DMS53 treated with DMSO at 0.1 percent for 48 hours (cell line): ENCODE data around the gene PHTF2.

Source experiments
- DNase-seq: peaks from one replicate; lab custom pipeline; 2025; ENCODE audit not compliant: unreplicated experiment; lab: John Stamatoyannopoulos, UW

PHTF2 gene

GRCh38 chr7:77791956-77792355 lies 6.6 kb upstream of the PHTF2 start:
- DNase-seq, result no peak

- DNase-seq, result no peak
These were observed 4.6 kb upstream of the PHTF2 start for GRCh38 chr7:77794000-77794399.

GRCh38 chr7:77796109-77796508 lies 2.5 kb upstream of the PHTF2 start:
- DNase-seq, result no peak

GRCh38 chr7:77796960-77797359 lies 1.6 kb upstream of the PHTF2 start:
- DNase-seq, result no peak

- no peak for DNase-seq
These were observed 709 bp upstream of the PHTF2 start for GRCh38 chr7:77797734-77798393.

- no peak for DNase-seq
These were observed 748 bp downstream of the PHTF2 start for GRCh38 chr7:77799078-77799964.

- DNase-seq, result no peak
These were observed 1.6 kb downstream of the PHTF2 start for GRCh38 chr7:77800158-77800557.

- DNase-seq, result no peak
These were observed 2.2 kb downstream of the PHTF2 start for GRCh38 chr7:77800730-77801129.

- no peak for DNase-seq
These were observed 4.2 kb downstream of the PHTF2 start for GRCh38 chr7:77802557-77803405.

GRCh38 chr7:77806425-77806824 lies 7.9 kb downstream of the PHTF2 start:
- DNase-seq, result no peak

GRCh38 chr7:77808517-77808916 lies 9.9 kb downstream of the PHTF2 start:
- no peak for DNase-seq

- no peak for DNase-seq
These were observed 13.1 kb downstream of the PHTF2 start for GRCh38 chr7:77811516-77812289.

GRCh38 chr7:77812290-77812685 lies 13.7 kb downstream of the PHTF2 start:
- no peak for DNase-seq

- no peak for DNase-seq
These were observed 14.6 kb downstream of the PHTF2 start for GRCh38 chr7:77813180-77813579.

GRCh38 chr7:77819021-77819420 lies 20.4 kb downstream of the PHTF2 start:
- DNase-seq, result no peak

GRCh38 chr7:77820967-77821366 lies 22.4 kb downstream of the PHTF2 start:
- no peak for DNase-seq

GRCh38 chr7:77822269-77822668 lies 23.7 kb downstream of the PHTF2 start:
- DNase-seq, result no peak

GRCh38 chr7:77823787-77824186 lies 25.2 kb downstream of the PHTF2 start:
- no peak for DNase-seq

- DNase-seq, result no peak
These were observed 26.1 kb downstream of the PHTF2 start for GRCh38 chr7:77824636-77825035.

GRCh38 chr7:77825131-77825530 lies 26.6 kb downstream of the PHTF2 start:
- DNase-seq, result no peak

- no peak for DNase-seq
These were observed 27.7 kb downstream of the PHTF2 start for GRCh38 chr7:77826300-77826699.
